ENCODE results near the gene MAML3.

The MAML3 gene

DNA sequence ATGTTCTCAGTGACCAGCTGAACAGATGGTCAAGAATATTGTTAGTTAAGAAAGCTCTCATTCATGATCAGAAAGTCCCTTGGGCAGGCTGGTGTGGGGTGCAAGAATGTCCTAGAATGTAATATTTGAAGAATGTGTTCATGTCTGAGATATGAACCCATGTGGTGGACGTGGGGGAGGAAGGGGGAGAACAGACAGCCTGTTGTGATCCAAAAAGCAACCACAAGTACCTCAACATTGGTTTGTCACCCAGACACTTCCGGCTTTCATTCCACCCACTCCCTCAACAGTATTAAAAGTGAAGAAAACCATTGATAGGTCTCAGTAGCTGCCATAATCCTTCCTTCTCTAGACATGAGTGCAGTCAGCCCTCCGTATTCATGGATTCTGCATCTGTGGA, 82.2 kb downstream of the MAML3 start:
- DNase-seq (ENCODE audit: low spot score), result no peak

GRCh38 chr4:140070973-140071372, 83.0 kb downstream of the MAML3 start:
- DNase-seq (ENCODE audit: low spot score), result no peak

- DNase-seq (ENCODE audit: low spot score), result no peak
Observed at GRCh38 chr4:140070366-140070765, 83.6 kb downstream of the MAML3 start.

GRCh38 chr4:140069066-140069465, 84.9 kb downstream of the MAML3 start:
- no peak for DNase-seq (ENCODE audit: low spot score)

GRCh38 chr4:140068271-140068670, 85.7 kb downstream of the MAML3 start:
- DNase-seq (ENCODE audit: low spot score), result no peak

GRCh38 chr4:140066031-140066930, 87.7 kb downstream of the MAML3 start:
- DNase-seq (ENCODE audit: low spot score), result no peak

- DNase-seq (ENCODE audit: low spot score), result no peak
Observed at GRCh38 chr4:140065393-140065792, 88.6 kb downstream of the MAML3 start.

DNA sequence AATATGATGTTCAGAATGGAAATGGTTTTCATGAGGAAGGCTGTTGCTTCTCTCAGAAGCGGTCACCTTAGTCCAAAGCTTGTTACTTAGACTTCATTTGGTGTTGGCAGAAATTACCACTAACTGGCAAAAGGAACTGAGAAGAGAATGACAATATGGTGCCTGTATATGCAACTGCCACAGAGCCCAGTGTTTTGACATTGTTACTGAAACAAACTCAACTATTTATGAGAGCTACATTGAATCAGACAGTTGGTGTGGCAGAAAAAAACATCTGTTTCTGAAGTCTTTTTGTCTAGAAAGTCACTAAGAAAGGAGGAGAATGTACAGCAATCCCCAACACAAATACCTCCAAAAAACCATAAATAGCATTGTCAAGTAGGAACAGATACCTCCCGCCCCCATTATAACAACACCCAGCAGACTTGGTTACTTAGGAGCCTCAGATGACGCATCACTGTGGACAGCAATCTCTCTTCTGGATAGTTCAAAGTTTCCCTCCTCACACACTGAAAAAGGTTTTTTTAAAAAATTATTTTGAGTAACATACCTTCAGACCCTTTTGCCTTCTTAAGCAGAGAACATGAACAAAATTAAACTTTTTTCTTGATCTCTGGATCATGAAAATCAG, 92.2 kb downstream of the MAML3 start:
- DNase-seq (ENCODE audit: low spot score), result no peak

DNA sequence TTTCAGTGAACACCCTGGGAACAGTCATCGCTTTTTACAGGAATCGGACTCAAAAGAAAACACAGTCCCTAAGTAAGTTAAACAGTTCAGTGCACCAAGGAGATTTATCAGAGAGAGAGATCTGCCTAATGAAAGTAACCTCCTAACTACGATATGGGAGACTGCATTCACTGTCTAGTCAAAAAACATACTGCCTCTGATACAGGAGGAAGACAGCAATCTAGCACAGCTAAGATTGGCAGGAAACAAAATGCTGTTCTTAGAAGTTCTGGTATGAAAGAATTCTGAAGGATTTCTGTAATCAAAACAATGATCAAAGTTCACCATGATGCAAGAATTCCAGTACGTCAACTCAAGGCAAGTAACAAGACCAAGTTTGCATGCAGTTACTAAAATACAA, 92.8 kb downstream of the MAML3 start:
- DNase-seq (ENCODE audit: low spot score), result peak; percentile 42

DNA sequence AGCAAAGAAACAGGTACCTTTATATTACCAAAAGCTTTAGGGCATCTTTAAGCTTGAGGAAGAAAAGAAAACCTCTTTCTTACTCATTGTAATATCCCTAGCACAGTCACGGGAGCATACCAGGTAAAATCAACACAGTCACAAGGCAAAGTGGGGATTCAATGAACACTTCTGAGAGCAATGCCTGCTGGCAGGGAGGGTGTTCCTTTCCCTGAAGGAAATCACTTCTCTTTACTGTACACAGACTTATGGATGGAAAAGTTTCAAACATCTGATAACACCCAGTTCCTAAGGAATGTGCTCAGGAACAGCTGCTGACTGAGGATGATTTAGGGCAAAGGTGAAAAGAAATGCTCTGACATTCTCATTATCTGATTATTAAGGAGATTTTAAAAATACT, 94.8 kb downstream of the MAML3 start:
- DNase-seq (ENCODE audit: low spot score), result no peak

GRCh38 chr4:140057701-140058100, 96.3 kb downstream of the MAML3 start:
- no peak for DNase-seq (ENCODE audit: low spot score)

DNA sequence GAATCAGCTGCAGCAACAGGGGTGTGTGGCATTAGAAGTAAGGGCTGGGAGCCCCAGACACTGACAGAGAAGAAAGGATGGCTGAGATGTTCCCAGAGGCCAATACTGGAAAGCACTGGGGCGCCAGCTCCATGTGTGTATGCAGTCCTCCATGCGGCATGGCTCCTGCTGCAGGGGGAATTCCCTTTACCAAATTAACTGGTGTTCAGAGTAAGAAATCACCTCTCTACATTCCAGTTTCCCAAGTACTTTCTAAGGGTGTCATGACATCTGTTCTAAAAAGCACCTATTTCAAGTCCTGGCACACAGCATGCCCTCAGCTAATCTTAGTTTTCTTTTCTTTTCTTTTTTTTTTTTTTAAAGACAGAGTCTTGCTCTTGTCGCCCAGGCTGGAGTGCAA, 98.0 kb downstream of the MAML3 start:
- DNase-seq (ENCODE audit: low spot score), result no peak

DNA sequence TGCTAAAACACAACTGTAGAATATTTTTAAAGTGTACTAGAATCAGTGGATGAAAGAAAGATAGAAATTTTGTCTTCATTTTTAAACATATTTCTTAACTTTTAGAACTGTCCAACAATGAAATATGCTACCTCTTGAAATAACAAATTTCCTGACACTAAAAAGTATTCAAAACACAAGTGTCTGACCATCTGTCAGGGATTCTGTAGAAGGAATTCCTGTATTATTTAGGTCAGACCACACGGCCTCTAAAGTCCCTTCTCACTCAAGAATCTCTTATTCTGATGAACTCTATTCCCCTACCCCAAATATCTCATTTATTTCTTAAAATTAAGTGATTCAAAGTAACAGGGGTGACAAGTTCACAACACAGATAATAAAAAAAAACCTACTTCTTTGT, 99.1 kb downstream of the MAML3 start:
- no peak for DNase-seq (ENCODE audit: low spot score)

GRCh38 chr4:140053185-140053584, 100.8 kb downstream of the MAML3 start:
- DNase-seq (ENCODE audit: low spot score), result no peak

GRCh38 chr4:140052050-140052449, 101.9 kb downstream of the MAML3 start:
- DNase-seq (ENCODE audit: low spot score), result no peak

DNA sequence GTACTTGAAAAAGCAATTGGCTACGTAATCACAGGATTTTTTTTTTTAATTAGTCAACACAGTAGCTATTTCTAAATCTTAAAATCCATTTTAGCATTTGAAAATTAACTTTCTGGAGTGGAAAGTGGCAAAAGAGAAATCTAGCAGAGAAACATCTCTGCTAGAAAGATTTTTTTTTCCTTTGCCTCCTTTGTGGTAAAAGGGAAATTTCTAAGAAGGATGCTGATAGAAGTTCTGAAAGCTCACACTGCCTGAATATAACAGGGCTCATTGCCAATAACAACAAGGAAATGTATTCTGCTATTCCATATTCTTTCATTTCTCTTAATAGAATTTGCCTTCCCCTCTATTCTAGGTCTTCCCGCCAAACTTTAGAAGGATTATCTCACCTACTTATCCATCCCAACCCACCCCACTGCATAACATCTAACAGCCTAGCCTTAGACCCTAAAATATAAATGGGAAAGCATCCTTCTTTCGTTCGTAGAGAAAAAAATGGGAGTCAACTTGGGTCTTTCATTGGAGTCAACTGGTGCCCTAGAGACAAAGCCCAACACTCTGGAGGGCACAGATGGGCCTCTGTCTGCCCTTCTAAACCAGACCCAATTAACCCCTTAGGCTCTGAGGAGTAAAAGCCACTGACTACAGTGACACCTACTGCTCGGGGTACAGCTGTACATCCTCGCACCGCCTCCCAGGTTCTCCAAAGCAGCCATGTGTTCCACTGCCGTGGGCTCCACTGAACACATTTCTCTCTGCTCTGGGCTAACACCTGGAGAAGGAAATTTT, 103.9 kb downstream of the MAML3 start:
- DNase-seq (ENCODE audit: low spot score), result peak; percentile 25

DNA sequence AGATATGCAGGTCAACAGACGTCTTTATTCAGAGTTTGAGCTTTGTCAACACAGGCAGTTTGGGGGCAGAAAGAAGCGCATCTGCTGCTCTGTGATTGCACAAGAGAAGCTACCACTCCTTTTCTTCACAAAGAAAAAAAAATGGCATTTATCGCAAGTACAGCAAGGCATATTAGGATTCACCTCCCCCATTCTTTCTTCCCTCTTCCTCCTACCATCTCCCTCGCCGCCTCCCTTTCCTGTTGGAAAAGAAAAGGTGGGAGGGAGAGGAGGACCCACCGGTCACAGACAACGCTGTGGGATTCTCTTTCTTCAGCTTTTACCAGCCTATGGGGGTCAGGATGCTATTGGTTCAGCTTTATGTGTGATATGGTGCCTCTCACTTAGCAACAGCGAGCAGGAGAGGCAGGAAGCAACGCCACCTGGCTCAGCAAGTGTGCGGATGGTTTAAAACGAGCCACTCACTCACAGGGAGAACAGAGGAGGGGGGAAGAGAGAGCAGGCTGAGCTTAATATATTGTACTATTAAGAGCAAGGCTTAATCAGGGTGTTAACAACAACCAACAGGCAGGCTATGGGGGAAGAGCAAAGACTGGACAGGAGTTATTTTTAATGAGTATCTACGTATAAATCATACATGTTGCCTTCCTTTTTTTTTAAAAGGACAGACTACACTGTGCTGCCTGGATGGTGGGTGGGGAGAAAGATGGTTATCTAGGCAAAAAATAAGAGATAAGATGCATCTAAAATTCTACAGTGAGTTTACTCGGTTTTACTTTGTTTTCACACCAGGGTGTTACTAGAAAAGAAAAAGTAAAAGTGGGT, 104.7 kb downstream of the MAML3 start:
- DNase-seq (ENCODE audit: low spot score), result peak; percentile 57

- peak; percentile 22 for DNase-seq (ENCODE audit: low spot score)
Observed at GRCh38 chr4:140048419-140048995, 105.5 kb downstream of the MAML3 start.

DNA sequence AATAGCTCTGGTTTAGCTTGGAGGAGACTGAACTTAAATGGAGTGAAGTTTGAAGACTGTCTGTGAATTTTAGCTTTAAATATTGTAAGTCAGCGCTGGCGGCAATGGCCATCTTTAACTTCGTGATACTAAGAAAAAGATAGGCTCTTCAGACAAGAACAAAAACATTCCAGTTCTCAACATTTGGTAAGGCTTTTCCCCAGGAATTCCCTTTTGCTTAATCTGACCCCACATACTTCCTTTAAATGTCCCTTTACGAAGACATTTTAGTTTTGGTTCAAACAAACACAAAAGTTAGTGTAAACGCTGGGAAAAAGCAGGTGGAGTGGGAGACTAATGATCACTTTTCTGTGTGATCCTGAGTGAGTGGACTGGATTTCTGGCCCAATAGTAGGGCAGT, 106.2 kb downstream of the MAML3 start:
- no peak for DNase-seq (ENCODE audit: low spot score)

DNA sequence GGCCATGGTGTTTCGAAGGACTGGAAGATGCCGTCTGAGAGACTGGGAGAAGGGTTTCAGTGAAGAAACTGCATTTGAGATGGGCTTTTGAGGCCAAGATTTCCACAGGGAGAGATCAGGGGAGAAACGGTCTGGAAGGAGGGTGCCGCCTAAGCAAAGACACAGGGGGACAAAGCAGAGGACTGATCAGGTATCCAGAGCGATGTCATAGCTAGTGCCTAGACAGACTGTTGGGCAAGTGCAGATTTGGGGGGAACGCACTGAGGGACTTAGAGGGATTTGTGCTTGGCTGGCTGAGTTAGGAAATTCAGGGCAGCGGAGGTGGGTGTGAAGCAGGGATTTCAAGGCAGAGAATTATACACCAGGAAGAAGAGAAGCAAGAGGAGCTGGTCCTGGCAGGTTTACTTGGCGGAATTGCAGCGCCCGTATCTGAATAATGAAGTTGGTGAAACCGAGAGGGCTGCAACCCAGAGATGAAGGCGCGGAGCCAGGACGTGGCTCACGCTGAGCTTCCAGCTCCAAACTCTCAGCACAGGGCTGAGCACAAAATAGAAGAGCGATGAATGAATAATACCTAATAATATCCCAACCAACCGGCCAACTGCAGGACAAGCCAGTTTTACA, 106.9 kb downstream of the MAML3 start:
- no peak for DNase-seq (ENCODE audit: low spot score)

GRCh38 chr4:140046543-140046942, 107.4 kb downstream of the MAML3 start:
- DNase-seq (ENCODE audit: low spot score), result no peak

Measured in LoVo (cell line).